ENCODE data around the gene CNNM2.

- TF ChIP-seq, protein P1, sequence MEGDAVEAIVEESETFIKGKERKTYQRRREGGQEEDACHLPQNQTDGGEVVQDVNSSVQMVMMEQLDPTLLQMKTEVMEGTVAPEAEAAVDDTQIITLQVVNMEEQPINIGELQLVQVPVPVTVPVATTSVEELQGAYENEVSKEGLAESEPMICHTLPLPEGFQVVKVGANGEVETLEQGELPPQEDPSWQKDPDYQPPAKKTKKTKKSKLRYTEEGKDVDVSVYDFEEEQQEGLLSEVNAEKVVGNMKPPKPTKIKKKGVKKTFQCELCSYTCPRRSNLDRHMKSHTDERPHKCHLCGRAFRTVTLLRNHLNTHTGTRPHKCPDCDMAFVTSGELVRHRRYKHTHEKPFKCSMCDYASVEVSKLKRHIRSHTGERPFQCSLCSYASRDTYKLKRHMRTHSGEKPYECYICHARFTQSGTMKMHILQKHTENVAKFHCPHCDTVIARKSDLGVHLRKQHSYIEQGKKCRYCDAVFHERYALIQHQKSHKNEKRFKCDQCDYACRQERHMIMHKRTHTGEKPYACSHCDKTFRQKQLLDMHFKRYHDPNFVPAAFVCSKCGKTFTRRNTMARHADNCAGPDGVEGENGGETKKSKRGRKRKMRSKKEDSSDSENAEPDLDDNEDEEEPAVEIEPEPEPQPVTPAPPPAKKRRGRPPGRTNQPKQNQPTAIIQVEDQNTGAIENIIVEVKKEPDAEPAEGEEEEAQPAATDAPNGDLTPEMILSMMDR (IDR thresholded peaks at IDR 0.05): no peak
- TF ChIP-seq POLR2A (IDR thresholded peaks at IDR 0.05): no peak
These were observed 148.3 kb downstream of the CNNM2 start for GRCh38 chr10:103066141-103067098.

Measured in body of pancreas (tissue), 4 donors.